Osteocyte (in vitro differentiated cells): ENCODE data around the gene PAQR4. TPM values are rescaled to one million over a fixed set of nuclear protein-coding genes. Genes with fewer than 3 reads are reported as not detected.

Experiments
- DNase-seq: peaks from one replicate; pipeline ENCODE4 v3.0.0; 2021; ENCODE audit warnings: mixed read lengths; ENCODE audit not compliant: unreplicated experiment; ENCODE audit errors: extremely low spot score
- H3K27ac Mint-ChIP-seq: one replicate; pipeline ENCODE4 v1.8.0; 2021; ENCODE audit warnings: mild to moderate bottlenecking, mixed read lengths; ENCODE audit not compliant: unreplicated experiment
- H3K27me3 Mint-ChIP-seq: one replicate; pipeline ENCODE4 v1.8.0; 2021; ENCODE audit warnings: mixed read lengths; ENCODE audit not compliant: unreplicated experiment
- H3K36me3 Mint-ChIP-seq: one replicate; pipeline ENCODE4 v1.8.0; 2021; ENCODE audit warnings: mixed read lengths; ENCODE audit not compliant: unreplicated experiment
- H3K4me1 Mint-ChIP-seq: one replicate; pipeline ENCODE4 v1.8.0; 2021; ENCODE audit warnings: mixed read lengths; ENCODE audit not compliant: unreplicated experiment
- H3K4me3 Mint-ChIP-seq: one replicate; pipeline ENCODE4 v1.8.0; 2021; ENCODE audit warnings: mild to moderate bottlenecking, moderate library complexity, mixed read lengths; ENCODE audit not compliant: unreplicated experiment
- H3K9me3 Mint-ChIP-seq: one replicate; pipeline ENCODE4 v1.8.0; 2021; ENCODE audit warnings: mixed read lengths; ENCODE audit not compliant: unreplicated experiment
- total RNA-seq: library from RNA; stranded (reverse); gene quantifications from 2 replicates; pipeline ENCODE4 v1.2.1, GENCODE V29; 2021
- TF ChIP-seq, protein P1 (sequence below): fragments of 200-600 bp; sonication (generic); IDR thresholded peaks from 2 replicates; pipeline ENCODE4 v1.5.0; 2021; ENCODE audit warnings: antibody characterized with exemption, mild to moderate bottlenecking, moderate library complexity

The PAQR4 gene
- total RNA-seq, 1 donor from 2014 or later, result 8.4 TPM

DNA sequence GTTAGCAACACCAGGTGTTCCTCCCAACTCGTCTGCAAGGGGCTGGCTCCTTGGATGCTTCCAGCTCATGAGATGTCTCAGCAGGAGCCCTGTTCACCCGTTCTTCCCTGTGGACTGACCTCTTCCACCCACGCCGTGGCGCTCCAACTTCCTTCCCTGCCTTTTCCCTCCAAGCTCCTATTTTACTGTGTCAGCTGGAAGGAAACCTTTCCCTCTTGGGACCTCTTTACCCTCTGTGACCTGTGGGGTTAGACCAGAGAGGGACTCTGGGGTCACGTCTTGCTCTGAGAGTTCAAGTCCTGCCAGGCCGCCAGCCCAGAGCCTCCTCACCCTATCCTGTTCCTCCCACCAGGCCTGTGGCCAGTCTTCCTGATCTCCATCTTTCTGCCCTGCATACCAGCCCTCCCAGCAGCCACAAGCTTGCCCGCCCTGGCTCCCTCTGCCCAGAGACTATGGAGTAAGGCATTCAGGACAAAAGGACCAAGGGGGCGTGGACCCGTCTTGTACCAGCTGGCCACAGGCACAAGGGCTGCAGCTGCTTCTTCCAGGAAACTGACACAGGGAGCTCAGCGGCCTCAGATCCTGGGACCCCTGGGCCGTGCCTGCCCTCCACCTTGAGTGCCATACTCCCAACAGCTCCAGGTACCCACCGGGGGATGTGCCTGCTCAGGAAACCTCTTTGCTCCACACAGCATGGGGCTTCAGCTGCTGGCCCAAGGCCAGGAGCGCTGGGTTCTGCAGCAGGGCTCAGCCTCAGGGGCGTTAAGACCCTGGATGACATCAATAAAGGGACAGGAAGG, 3.0 kb downstream of the PAQR4 start:
- Mint-ChIP-seq H3K36me3 (no peaks in the 10 kb centered on the region), H3K27ac (no peak overlapping the region), H3K9me3 (no peaks in the 10 kb centered on the region), H3K4me3 (no peak overlapping the region), H3K27me3 (no peaks in the 10 kb centered on the region), H3K4me1 (peaks cover 16% of the 10 kb centered on the region)
- TF ChIP-seq, protein P1, sequence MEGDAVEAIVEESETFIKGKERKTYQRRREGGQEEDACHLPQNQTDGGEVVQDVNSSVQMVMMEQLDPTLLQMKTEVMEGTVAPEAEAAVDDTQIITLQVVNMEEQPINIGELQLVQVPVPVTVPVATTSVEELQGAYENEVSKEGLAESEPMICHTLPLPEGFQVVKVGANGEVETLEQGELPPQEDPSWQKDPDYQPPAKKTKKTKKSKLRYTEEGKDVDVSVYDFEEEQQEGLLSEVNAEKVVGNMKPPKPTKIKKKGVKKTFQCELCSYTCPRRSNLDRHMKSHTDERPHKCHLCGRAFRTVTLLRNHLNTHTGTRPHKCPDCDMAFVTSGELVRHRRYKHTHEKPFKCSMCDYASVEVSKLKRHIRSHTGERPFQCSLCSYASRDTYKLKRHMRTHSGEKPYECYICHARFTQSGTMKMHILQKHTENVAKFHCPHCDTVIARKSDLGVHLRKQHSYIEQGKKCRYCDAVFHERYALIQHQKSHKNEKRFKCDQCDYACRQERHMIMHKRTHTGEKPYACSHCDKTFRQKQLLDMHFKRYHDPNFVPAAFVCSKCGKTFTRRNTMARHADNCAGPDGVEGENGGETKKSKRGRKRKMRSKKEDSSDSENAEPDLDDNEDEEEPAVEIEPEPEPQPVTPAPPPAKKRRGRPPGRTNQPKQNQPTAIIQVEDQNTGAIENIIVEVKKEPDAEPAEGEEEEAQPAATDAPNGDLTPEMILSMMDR, result no peak
- no peak for DNase-seq

DNA sequence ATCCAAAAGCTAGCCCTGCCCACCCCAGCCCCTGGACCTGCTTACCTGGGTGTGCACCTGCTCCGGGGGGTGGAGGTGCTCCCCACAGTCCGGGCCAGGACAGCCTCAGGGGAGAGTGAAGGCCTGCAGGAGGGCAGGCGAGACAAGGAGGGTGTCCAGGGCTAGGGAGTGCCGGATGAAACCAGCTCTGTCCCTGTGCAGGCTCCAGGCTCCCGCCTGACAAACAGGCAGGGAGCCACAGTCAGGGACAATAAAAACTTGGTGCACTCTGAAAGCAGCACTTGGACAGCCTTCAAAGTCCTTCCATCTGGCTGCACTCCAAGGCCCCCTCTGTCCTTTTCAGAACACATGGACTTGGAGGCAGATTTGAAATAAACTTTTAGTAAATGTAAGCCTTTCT, 3.9 kb downstream of the PAQR4 start:
- TF ChIP-seq, protein P1, result no peak
- H3K4me3 Mint-ChIP-seq, result no peak overlapping the region

DNA sequence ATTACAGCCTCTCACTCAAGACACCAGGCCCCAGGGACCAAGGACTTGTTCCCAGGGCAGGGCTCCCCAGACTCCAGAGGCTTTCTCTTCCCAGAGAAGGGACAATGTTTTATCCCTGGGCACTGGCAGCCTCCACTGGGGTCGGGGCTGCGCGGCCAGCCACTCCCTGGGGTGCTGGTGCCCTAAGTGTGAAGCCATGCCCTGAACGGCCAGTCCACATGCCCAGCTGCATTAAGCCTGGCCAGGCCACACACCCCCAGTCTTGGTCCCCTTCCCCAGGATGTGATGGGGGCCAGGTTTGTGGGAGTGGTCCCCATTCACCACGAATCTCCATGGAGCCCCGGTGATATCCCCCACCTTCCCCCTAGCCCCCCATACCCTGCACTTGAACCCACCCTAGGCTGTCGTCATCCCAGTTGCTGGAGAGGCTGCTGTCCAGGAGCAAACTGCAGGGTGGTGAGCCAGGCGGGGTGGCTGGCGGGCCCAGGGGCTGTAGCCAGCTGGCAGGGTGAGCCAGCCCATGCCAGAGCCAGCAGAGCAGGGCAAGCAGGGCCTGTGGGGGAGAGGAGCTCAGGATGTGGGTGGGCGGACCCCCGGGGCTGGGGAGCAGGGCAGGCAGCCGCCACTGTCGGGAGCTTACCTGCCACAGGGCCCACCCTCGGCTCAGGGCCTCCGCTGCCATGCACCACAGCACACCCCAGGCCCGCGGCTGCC, 4.6 kb downstream of the PAQR4 start:
- Mint-ChIP-seq H3K9me3 (no peaks in the 10 kb centered on the region), H3K4me1 (peaks cover 11% of the 10 kb centered on the region), H3K4me3 (no peak overlapping the region), H3K36me3 (no peaks in the 10 kb centered on the region), H3K27ac (no peak overlapping the region), H3K27me3 (no peaks in the 10 kb centered on the region)
- no peak for DNase-seq
- TF ChIP-seq, protein P1, result no peak

More for the DNA sequence above, 3.9 kb downstream of the PAQR4 start:
- H3K4me1 Mint-ChIP-seq, result peaks cover 16% of the 10 kb centered on the region
- H3K27me3 Mint-ChIP-seq, result no peaks in the 10 kb centered on the region
- H3K27ac Mint-ChIP-seq, result no peak overlapping the region
- DNase-seq, result no peak
- H3K36me3 Mint-ChIP-seq, result no peaks in the 10 kb centered on the region
- H3K9me3 Mint-ChIP-seq, result no peaks in the 10 kb centered on the region

DNA sequence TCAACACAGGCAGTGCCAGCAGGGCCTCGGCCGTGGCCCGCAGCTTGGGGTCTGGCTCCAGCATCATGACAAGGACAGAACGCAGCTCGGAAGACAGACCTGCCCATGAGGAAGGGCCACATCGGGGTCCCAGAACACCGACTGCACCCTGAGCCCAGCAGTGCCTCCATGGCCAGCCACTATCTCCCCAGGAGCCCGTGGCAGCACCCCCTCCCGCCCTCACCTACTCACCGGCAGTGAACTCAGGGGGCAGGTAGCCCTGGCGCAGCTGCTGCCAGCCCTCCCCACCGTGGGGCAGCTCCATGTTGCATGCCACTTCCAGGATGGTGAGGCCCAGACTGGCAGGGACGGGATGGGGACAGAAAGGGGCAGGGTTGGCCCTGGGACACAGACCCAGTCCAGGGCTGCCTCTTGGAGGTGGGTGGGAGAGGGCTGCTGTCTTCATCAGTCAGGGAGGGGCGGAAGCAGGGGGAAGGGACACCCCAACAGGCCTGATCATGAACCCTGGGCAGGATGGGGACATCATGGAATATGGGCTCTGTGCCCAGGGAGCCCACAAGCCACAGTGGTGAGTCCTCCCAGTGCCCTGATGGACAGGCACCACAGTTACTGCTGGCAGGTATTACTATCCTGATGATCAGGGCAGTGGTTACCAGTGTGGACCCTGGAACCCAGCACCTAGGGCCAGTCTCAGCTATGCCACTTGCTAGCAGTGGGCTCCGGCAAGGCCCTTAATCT, 5.3 kb downstream of the PAQR4 start:
- H3K27me3 Mint-ChIP-seq, result no peaks in the 10 kb centered on the region
- TF ChIP-seq, protein P1, result no peak
- no peaks in the 10 kb centered on the region for H3K36me3 Mint-ChIP-seq
- H3K9me3 Mint-ChIP-seq, result no peaks in the 10 kb centered on the region
- no peak overlapping the region for H3K4me3 Mint-ChIP-seq
- H3K27ac Mint-ChIP-seq, result no peak overlapping the region
- H3K4me1 Mint-ChIP-seq, result peaks cover 13% of the 10 kb centered on the region
- no peak for DNase-seq
